Right cardiac atrium (tissue), 5 donors: Measurements from ENCODE around the gene MAD1L1. TPM values are rescaled to one million over a fixed set of nuclear protein-coding genes. Genes with fewer than 3 reads are reported as not detected.
A peak's percentile ranks its signal among the peaks of the same experiment; 100 is the strongest.

Experiments used
- ATAC-seq, 2 donors: fragments of 200-7000 bp; cut with Tn5 transposase; one replicate each; pipeline versions ENCODE4 v1.8.0 to v1.9.1; 2020; ENCODE audit warnings: moderate library complexity in 2 of 2, mild to moderate bottlenecking in 1 of 2
- DNase-seq, 3 donors: peaks; one replicate each; pipeline ENCODE4 v3.0.0-alpha.2; 2020
- H3K27ac ChIP-seq: one replicate; pipeline ENCODE4 v1.5.1; 2013; ENCODE audit warnings: mild to moderate bottlenecking, low read length, control low read depth, moderate library complexity
- H3K27me3 ChIP-seq: one replicate; pipeline ENCODE4 v1.6.1; 2013; ENCODE audit not compliant: control insufficient read depth, insufficient read depth
- H3K4me1 ChIP-seq: one replicate; pipeline ENCODE4 v1.6.1; 2013; ENCODE audit warnings: low read length; ENCODE audit not compliant: control insufficient read depth, insufficient read depth
- H3K4me3 ChIP-seq: one replicate; pipeline ENCODE4 v1.5.1; 2013; ENCODE audit warnings: low read length, control low read depth
- H3K9me3 ChIP-seq: one replicate; pipeline ENCODE4 v1.6.1; 2013; ENCODE audit warnings: low read length; ENCODE audit not compliant: control insufficient read depth
- WGBS: extraction: QIAGEN DNeasy Blood & Tissue Kit; methylation state at CpG from one replicate; pipeline ENCODE4 v1.1.7; 2013; 5-methylcytosine and 5-hydroxymethylcytosine counted together
- intact Hi-C, 4 donors: fragments of 100-400 bp; cut with DNase I; formaldehyde crosslinking; loops; one replicate each; pipeline versions ENCODE4 v1.11.0 to v1.14.0; 2022 to 2023
- polyA plus RNA-seq: library from polyadenylated mRNA; stranded (reverse); fragments of 200-250 nt; gene quantifications from one replicate; pipeline ENCODE4 v1.2.3, GENCODE V29; 2013
- total RNA-seq, 4 donors: library from RNA; stranded (reverse); fragmentation: NEBNext Ultra II Directional; extraction: Animal tissue kit (Norgen Biotek cat#: 25700); gene quantifications; one replicate each; pipeline ENCODE4 v1.2.1, GENCODE V29; 2021
- donor health status: healthy with polysubstance abuse.
- donor health status: DM: no; HTN: yes; CAD: no.
- donor health status: DM: no; HTN: no; CAD: no.
- donor health status: DM: no; HTN: yes; CAD: no; lungs with severe emphysema.
- donor health status: DM: yes; HTN: yes; CAD: no.

MAD1L1 gene
- total and polyA plus RNA-seq, 5 donors, result 15.3 to 41.0 (median 33.7) TPM

DNA sequence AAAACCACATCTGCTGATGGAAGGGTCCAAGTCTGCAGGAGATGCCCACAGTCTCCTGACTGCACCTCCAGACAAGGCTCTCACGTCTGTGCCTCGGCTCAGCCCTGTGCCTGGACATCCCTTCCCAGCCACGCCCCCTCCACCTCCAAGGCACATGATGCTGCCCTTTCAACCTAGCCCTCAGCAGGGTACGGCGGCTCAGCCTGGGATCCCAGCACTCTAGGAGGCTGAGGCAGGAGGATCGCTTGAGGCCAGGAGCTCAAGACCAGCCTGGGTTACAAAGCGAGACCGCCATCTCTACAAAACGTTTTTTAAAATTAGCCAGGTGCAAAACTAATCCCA is 14.3 kb downstream of the MAD1L1 start:
- ATAC-seq (no peak), DNase-seq (peak in 2 of 3 donors; percentile 37 to 48)
- Histone ChIP-seq H3K27me3 (no peaks in the 10 kb centered on the region), H3K4me3 (no peak overlapping the region), H3K27ac (no peak overlapping the region), H3K9me3 (no peaks in the 10 kb centered on the region), H3K4me1 (peaks cover 4% of the 10 kb centered on the region)
- 91% methylated on average over 9 of the region's 9 CpGs for WGBS
- intact Hi-C loops, result loop anchor here in 2 of 4 donors (10.0 kb wide), 2 partner anchors 574 to 644 kb away; partner anchors contain the start of gene PSMG3 (in 1 of the 2)

DNA sequence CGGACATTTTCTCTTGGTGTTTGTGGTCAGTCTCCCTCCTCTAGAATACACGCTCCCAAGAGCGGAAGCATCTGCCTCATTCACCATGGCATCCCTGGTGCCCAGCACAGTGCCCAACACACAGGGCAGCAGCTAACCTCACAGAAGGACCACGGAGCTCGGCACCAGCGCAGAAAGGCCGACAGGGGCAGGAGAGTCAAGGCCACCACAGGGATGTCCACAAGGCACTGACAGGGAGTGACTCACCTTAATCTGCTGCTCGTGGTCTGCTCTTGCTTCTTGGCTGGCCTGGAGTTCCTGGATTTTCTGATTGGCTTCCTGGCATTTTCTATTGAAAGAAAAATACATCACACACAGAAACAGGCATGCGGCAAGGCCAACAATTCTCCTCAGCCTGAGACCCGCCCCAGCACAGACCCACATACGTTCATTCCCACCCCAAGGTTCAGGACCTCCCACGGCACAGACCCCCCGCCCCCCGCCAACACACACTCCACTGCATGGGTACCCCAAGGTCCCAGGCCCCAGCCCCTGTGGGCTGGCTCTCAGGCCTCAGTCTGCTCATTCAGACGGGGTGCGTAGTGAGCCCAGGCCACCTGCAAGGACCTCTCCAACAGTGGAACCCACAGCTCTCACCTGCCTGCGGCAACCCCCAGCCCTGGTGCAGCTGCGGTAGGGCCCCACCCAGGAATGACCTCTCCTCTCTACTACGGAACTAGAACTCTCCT is 14.9 kb downstream of the MAD1L1 start:
- 88% methylated on average over 19 of the region's 19 CpGs for WGBS
- ATAC-seq, result no peak
- peaks cover 4% of the 10 kb centered on the region for H3K4me1 ChIP-seq
- peak in 2 of 3 donors; percentile 28 to 38 for DNase-seq
- intact Hi-C loops, result loop anchor here in 2 of 4 donors (10.0 kb wide), 2 partner anchors 573 to 643 kb away; partner anchors contain the start of gene PSMG3 (in 1 of the 2)
- no peak overlapping the region for H3K27ac ChIP-seq
- H3K27me3 ChIP-seq, result no peaks in the 10 kb centered on the region
- H3K4me3 ChIP-seq, result no peak overlapping the region
- H3K9me3 ChIP-seq, result no peaks in the 10 kb centered on the region

DNA sequence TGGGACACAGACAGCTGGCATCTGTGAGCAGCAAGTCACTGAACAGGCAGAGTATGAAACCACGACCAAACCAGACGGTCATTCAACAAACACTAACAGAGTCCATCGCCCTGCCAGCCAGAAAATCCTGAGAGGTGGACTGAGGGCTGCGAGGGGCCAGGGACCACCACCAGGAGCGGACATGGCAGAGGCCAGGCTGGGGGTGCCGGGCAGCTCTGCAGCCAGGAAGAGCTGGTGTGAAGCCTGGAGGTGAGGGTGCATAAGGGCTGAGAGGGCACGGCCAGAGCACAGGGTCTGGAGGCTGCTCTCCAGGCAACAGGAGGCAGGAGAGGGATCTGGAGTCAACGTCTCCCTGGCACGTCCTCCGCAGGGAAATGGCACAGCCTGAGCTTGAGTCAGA is 15.5 kb downstream of the MAD1L1 start:
- DNase-seq (peak in 2 of 3 donors; percentile 9 to 32), ATAC-seq (no peak)
- Histone ChIP-seq H3K4me1 (peaks cover 4% of the 10 kb centered on the region), H3K27ac (no peak overlapping the region), H3K9me3 (no peaks in the 10 kb centered on the region), H3K27me3 (no peaks in the 10 kb centered on the region), H3K4me3 (no peak overlapping the region)
- intact Hi-C loops, result loop anchor here in 2 of 4 donors (10.0 kb wide), 2 partner anchors 572 to 642 kb away; partner anchors contain the start of gene PSMG3 (in 1 of the 2)
- WGBS, result 84% methylated on average over 10 of the region's 10 CpGs

DNA sequence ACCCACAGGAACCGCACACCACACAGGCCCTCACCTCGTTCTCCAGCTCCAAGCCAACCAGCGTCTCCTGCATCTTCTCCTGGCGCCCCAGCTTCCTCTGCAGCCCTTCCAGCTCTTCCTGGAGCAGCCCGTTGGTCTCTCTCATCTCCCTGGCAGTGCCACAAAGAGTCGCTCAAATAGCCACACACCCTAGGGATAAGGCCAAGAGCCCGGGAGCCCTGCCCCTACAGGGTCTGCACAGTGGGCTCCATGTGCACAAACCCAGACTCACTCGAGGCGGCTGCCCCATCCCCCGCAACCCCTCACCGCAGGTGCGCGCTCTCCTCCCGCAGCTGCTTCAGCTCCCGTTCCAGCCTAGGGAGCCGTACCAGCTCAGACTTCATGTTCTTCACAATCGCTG is 16.9 kb downstream of the MAD1L1 start:
- no peaks in the 10 kb centered on the region for H3K27me3 ChIP-seq
- no peak overlapping the region for H3K27ac ChIP-seq
- 94% methylated on average over 17 of the region's 17 CpGs for WGBS
- ATAC-seq (no peak), DNase-seq (peak in 2 of 3 donors; percentile 5 to 43)
- intact Hi-C loops, result loop anchor here in 2 of 4 donors (10.0 kb wide), 2 partner anchors 571 to 641 kb away; partner anchors contain the start of gene PSMG3 (in 1 of the 2)
- peaks cover 4% of the 10 kb centered on the region for H3K4me1 ChIP-seq
- no peaks in the 10 kb centered on the region for H3K9me3 ChIP-seq
- no peak overlapping the region for H3K4me3 ChIP-seq

DNA sequence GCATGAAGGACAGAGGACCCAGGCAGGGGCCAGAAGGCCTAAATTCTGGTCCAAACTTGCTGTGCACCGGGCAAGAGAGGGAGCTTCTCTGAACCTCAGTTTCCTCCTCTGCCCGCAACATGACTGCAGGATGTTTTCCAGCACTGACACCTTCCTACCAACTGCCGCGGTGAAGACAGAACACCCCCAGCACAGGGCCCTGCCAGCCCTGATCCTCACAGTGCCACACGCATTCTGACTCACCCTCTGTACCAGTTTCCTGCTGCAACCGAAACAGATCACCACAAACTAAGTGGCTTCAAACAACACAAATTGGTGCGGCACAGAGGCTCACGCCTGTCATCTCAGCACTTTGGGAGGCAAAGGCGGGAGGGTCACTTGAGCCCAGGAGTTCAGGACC is 18.1 kb downstream of the MAD1L1 start:
- Histone ChIP-seq H3K27ac (peak overlapping the region; percentile 89), H3K4me1 (peaks cover 4% of the 10 kb centered on the region), H3K27me3 (no peaks in the 10 kb centered on the region), H3K4me3 (no peak overlapping the region), H3K9me3 (no peaks in the 10 kb centered on the region)
- intact Hi-C loops, result loop anchor here in 2 of 4 donors (10.0 kb wide), 2 partner anchors 570 to 640 kb away; partner anchors contain the start of gene PSMG3 (in 1 of the 2)
- ATAC-seq, result peak; percentile 42 to 61
- DNase-seq, result peak in 2 of 3 donors; percentile 31 to 57
- WGBS, result 76% methylated on average over 9 of the region's 9 CpGs

DNA sequence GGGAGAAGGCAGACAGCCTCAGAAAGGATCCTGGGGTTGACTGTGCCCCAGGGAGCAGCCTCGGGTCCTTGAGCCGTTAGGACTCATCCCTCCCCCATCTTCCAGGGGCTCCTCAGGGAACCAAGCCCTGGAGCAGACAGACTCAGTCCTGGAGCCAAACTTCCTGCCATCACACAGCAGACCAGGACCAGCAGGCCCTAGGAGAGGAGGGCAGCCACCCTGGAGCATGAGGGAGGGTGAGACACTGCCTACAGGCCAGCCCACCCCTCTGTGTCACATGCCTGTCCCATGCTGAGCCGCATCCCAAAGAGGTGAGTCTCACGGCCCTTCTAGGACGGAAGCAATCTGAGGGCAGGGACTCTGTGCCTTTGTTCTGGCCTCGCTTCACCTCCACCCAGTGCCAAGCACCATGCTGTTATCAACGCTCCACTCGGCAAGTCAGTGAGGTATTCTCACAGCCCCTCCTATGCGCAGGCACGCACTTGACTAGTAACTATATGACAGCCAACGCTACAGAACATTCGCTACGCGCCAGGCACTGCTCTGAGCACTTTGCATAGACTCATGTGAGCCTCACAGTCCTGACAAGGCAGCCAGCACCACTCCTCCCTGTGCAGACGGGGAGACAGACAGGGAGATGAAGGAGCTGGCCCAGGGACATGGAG is 19.1 kb downstream of the MAD1L1 start:
- DNase-seq (peak; percentile 56 to 84 (median 80)), ATAC-seq (peak; percentile 75 to 86)
- Histone ChIP-seq H3K4me3 (no peak overlapping the region), H3K27me3 (no peaks in the 10 kb centered on the region), H3K27ac (peak overlapping the region; percentile 90), H3K4me1 (peaks cover 4% of the 10 kb centered on the region), H3K9me3 (no peaks in the 10 kb centered on the region)
- 72% methylated on average over 15 of the region's 15 CpGs for WGBS
- intact Hi-C loops, result loop anchor here in 2 of 4 donors (10.0 kb wide), 2 partner anchors 569 to 639 kb away; partner anchors contain the start of gene PSMG3 (in 1 of the 2)

DNA sequence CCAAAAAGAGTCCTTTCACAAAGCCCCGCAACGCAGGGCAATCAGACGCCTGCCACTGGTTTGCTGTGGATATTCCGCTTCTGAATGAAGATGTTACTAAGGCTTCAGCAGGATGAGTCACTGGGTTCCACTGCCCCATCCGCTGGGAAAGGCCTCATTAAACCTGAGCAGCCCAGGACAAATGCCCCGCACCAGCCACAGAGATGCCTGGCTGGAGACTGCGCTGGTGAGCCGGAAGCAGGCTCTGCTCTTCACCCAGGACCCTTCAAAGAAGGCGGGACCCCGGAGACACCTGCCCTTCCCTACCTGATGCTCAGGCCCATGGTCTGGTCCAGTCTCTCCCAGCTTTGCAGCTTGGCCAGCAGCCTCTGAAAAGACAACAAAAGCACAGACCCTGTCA is 19.8 kb downstream of the MAD1L1 start:
- H3K9me3 ChIP-seq, result no peaks in the 10 kb centered on the region
- peaks cover 4% of the 10 kb centered on the region for H3K4me1 ChIP-seq
- ATAC-seq, result no peak
- no peak overlapping the region for H3K4me3 ChIP-seq
- WGBS, result 97% methylated on average over 10 of the region's 10 CpGs
- H3K27ac ChIP-seq, result peak overlapping the region; percentile 90
- DNase-seq, result peak in 2 of 3 donors; percentile 37 to 41
- H3K27me3 ChIP-seq, result no peaks in the 10 kb centered on the region
- intact Hi-C loops, result loop anchor here in 2 of 4 donors (10.0 kb wide), 2 partner anchors 568 to 638 kb away; partner anchors contain the start of gene PSMG3 (in 1 of the 2)

DNA sequence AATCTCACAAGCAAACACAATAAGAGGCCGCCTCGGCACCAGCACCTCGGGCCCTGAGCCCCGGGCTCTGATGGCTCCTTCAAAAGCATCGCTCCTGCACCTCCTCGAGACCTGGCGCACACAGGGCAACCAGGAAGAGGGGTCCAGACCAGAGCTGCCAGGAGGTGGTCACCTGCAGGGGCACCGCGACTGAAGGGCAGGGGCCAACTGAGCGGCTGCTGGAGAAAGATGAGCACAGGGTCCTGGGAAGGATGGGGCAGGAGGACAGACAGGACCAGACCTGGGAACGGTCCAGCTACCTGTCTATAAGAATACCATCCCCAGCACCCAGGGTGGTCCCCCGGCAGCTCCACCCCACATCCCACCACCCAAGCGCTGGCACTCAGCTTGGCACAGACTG is 20.8 kb downstream of the MAD1L1 start:
- no peak overlapping the region for H3K27ac ChIP-seq
- H3K4me3 ChIP-seq, result no peak overlapping the region
- peak in 2 of 3 donors; percentile 40 to 41 for DNase-seq
- 97% methylated on average over 13 of the region's 13 CpGs for WGBS
- no peaks in the 10 kb centered on the region for H3K9me3 ChIP-seq
- ATAC-seq, result no peak
- no peaks in the 10 kb centered on the region for H3K27me3 ChIP-seq
- intact Hi-C loops, result loop anchor here in 2 of 4 donors (10.0 kb wide), 2 partner anchors 567 to 637 kb away; partner anchors contain the start of gene PSMG3 (in 1 of the 2)
- peaks cover 4% of the 10 kb centered on the region for H3K4me1 ChIP-seq

DNA sequence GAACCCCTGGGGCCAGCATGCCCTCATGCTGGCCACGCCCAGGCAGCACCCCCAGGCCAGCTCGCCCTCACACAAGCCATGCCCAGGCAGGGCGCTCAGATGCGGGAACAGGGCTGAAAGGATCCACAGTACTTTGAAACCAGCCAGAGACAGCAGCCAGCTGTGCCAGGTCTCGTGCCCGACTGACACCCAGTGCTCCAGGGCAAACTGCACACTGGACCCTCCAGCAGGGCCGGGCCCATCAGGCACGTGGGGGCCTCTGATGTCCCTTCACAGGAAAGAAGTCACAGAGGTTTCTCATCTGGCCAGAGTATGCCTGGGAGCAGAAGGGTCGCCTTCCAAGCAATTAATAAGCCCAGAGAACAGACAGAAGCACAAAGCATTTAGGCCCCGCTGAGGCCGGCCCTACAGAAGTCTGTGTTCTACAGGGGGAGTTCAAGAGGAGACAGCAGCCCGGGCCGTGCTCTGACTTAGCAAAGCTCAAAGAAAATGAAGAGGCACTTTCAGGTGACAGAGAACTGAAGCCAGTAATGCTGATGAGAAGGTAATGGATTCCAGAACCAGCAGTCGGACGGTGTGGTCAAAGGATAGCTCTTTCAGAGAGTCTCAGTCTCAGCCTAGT is 21.4 kb downstream of the MAD1L1 start:
- H3K27ac ChIP-seq, result no peak overlapping the region
- H3K9me3 ChIP-seq, result no peaks in the 10 kb centered on the region
- H3K27me3 ChIP-seq, result no peaks in the 10 kb centered on the region
- peaks cover 4% of the 10 kb centered on the region for H3K4me1 ChIP-seq
- intact Hi-C loops, result loop anchor here in 2 of 4 donors (10.0 kb wide), 2 partner anchors 567 to 637 kb away; partner anchors contain the start of gene PSMG3 (in 1 of the 2)
- DNase-seq, result peak in 1 of 3 donors; percentile 27
- no peak overlapping the region for H3K4me3 ChIP-seq
- no peak for ATAC-seq
- 89% methylated on average over 15 of the region's 15 CpGs for WGBS

DNA sequence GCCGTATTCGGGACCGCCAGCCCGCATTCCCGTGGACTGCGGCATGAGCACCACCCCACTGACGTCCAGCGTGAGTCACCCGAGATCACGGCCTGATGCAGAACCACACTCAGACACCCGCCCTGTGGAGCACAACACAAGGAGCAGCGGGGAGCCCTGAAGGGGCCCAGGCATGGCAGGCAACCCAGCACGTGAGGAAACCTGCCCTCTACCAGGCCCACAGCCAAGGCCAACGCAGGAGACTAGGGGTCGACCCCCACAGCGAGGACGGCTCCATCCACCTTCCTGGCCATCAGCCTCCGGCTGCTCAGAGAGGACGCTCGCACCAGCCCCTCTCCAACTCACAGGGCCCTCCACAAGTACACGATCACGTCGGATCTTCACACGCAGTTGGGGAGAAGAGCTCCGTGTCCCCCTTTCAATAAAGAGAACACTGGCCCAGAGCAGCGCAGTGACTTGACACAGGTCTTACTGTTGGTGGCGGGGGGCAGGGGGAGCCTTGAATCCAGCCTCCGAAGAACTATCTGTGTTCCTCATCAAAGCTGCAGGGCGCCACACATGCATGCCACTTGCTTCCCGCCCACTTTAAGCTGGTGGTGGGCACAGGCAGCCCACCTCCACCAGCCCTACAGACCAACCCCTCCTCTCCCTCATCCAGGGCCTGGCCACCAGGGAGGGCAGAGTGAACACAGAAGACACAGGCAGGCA is 22.0 kb downstream of the MAD1L1 start:
- no peaks in the 10 kb centered on the region for H3K27me3 ChIP-seq
- WGBS, result 94% methylated on average over 30 of the region's 30 CpGs
- no peaks in the 10 kb centered on the region for H3K9me3 ChIP-seq
- H3K4me1 ChIP-seq, result peaks cover 4% of the 10 kb centered on the region
- no peak for ATAC-seq
- H3K27ac ChIP-seq, result no peak overlapping the region
- H3K4me3 ChIP-seq, result no peak overlapping the region
- DNase-seq, result peak in 2 of 3 donors; percentile 33 to 48
- intact Hi-C loops, result loop anchor here in 2 of 4 donors (10.0 kb wide), 2 partner anchors 566 to 636 kb away; partner anchors contain the start of gene PSMG3 (in 1 of the 2)
